HCT116 (cell line): Measurements from ENCODE around the gene TMEM52. TPM values are rescaled to one million over a fixed set of nuclear protein-coding genes. Genes with fewer than 3 reads are reported as not detected.

Source experiments
- ATAC-seq: fragments of 200-7000 bp; cut with Tn5 transposase; 2 replicates; pipeline ENCODE4 v1.9.1; 2020; ENCODE audit warnings: mild to moderate bottlenecking, moderate library complexity
- BruUV-seq: library from RNA; stranded (reverse); fragments of 400-500 nt; replicated peaks from 2 replicates; lab custom pipeline; 2021; lab: Mats Ljungman, UMichigan
- CTCF ChIA-PET: fragments of 300-600 bp; sonication (Branson Sonifier 250); formaldehyde crosslinking; loops from one replicate; lab custom pipeline; 2021; ENCODE audit warnings: antibody characterized with exemption; lab: Charles Lee
- POLR2A ChIA-PET: fragments of 300-600, 350-600 bp; sonication (Branson Sonifier 250); formaldehyde crosslinking; loops from one replicate; lab custom pipeline; 2021; ENCODE audit warnings: antibody characterized with exemption; lab: Charles Lee
- RAD21 ChIA-PET, 2 experiments: fragments of 300-600 bp; sonication (Branson Sonifier 250); formaldehyde crosslinking; loops; one replicate each; lab custom pipeline; 2023; ENCODE audit warnings: low total read pairs in 2 of 2; ENCODE audit not compliant: uncharacterized antibody in 2 of 2, unreplicated experiment in 2 of 2, low non-redundant PET in 1 of 2; lab: Charles Lee
- DNase-seq: peaks from one replicate; pipeline ENCODE4 v3.0.0-alpha.2; 2010; ENCODE audit warnings: low read depth, low spot score
- H2AFZ ChIP-seq: fragments of 200-600 bp; shearing (Covaris generic), sonication (generic); 2 replicates; pipeline ENCODE4 v1.6.1; 2017; ENCODE audit warnings: low read depth, mixed run types, mixed read lengths, antibody characterized with exemption, low read length; ENCODE audit not compliant: poor library complexity, severe bottlenecking
- H3K27ac ChIP-seq: 2 replicates; pipeline ENCODE4 v1.5.1; 2012; ENCODE audit warnings: low read depth, low read length
- H3K27me3 ChIP-seq: fragments of 200-600 bp; sonication (generic); 2 replicates; pipeline ENCODE4 v1.6.1; 2016; ENCODE audit warnings: mixed run types, low read length, mixed read lengths; ENCODE audit not compliant: insufficient read depth
- H3K36me3 ChIP-seq, 2 experiments: fragments of 200-500 bp in 1 of 2; fragments of 200-600 bp in 1 of 2; sonication (Bioruptor generic) in 1 of 2; sonication (generic) in 1 of 2; 2 replicates each; pipeline versions ENCODE4 v1.5.1 to v1.6.1; 2014 to 2016; ENCODE audit warnings: low read length in 2 of 2, inconsistent platforms in 1 of 2, mixed read lengths in 1 of 2, mixed run types in 1 of 2; ENCODE audit not compliant: insufficient read depth in 2 of 2, control insufficient read depth in 1 of 2
- H3K4me1 ChIP-seq, 2 experiments: fragments of 200-600 bp in 1 of 2; sonication (generic) in 1 of 2; 2 replicates each; pipeline versions ENCODE4 v1.5.1 to v1.6.1; 2012 to 2017; ENCODE audit warnings: low read length in 2 of 2, inconsistent platforms in 1 of 2, mild to moderate bottlenecking in 1 of 2, mixed read lengths in 1 of 2, mixed run types in 1 of 2, moderate library complexity in 1 of 2; ENCODE audit not compliant: insufficient read depth in 2 of 2, control insufficient read depth in 1 of 2
- H3K4me2 ChIP-seq: fragments of 200-600 bp; sonication (generic); 2 replicates; pipeline ENCODE4 v1.6.1; 2017; ENCODE audit warnings: mixed run types, low read length, mixed read lengths
- H3K4me3 ChIP-seq, 2 experiments: fragments of 200-600 bp in 1 of 2; sonication (generic) in 1 of 2; replicated peaks in 1 of 2; 2 replicates each; pipeline ENCODE4 v1.5.1; 2011 to 2016; ENCODE audit warnings: low read length in 2 of 2, control low read depth in 1 of 2, low read depth in 1 of 2, mild to moderate bottlenecking in 1 of 2, mixed read lengths in 1 of 2, mixed run types in 1 of 2
- H3K79me2 ChIP-seq: fragments of 200-600 bp; sonication (generic); 2 replicates; pipeline ENCODE4 v1.6.1; 2017; ENCODE audit warnings: mild to moderate bottlenecking, mixed run types, low read length, moderate library complexity, mixed read lengths; ENCODE audit not compliant: insufficient read depth
- H3K9ac ChIP-seq: fragments of 200-600 bp; sonication (generic); 2 replicates; pipeline ENCODE4 v1.6.1; 2016; ENCODE audit warnings: low read length, mixed read lengths
- H3K9me2 ChIP-seq: fragments of 200-600 bp; sonication (generic), shearing (Covaris generic); 2 replicates; pipeline ENCODE4 v1.6.1; 2017; ENCODE audit warnings: mixed run types, mild to moderate bottlenecking, moderate library complexity; ENCODE audit not compliant: insufficient read depth
- H3K9me3 ChIP-seq, 2 experiments: fragments of 200-500 bp in 1 of 2; fragments of 200-600 bp in 1 of 2; sonication (Bioruptor generic) in 1 of 2; sonication (generic) in 1 of 2; 2 replicates each; pipeline ENCODE4 v1.6.1; 2014 to 2017; ENCODE audit warnings: low read length in 2 of 2, mixed read lengths in 2 of 2, inconsistent platforms in 1 of 2, low read depth in 1 of 2, mild to moderate bottlenecking in 1 of 2, mixed run types in 1 of 2, moderate library complexity in 1 of 2; ENCODE audit not compliant: control insufficient read depth in 1 of 2, insufficient read depth in 1 of 2
- H4K20me1 ChIP-seq: fragments of 200-600 bp; sonication (generic), shearing (Covaris generic); 2 replicates; pipeline ENCODE4 v1.6.1; 2017; ENCODE audit warnings: mixed run types, mild to moderate bottlenecking, moderate library complexity; ENCODE audit not compliant: insufficient read depth
- ELF1 ChIP-seq: IDR thresholded peaks from 2 replicates; pipeline ENCODE4 v1.6.1; 2012; ENCODE audit warnings: low read depth, borderline replicate concordance
- EZH2 ChIP-seq: fragments of 200-600 bp; sonication (generic); IDR thresholded peaks from 2 replicates; pipeline ENCODE4 v1.6.1; 2017; ENCODE audit warnings: antibody characterized with exemption, mixed run types
- FOSL1 ChIP-seq: IDR thresholded peaks from 2 replicates; pipeline ENCODE4 v1.6.1; 2012; ENCODE audit warnings: low read depth
- POLR2A ChIP-seq: IDR thresholded peaks from 2 replicates; pipeline ENCODE4 v1.7.0; 2011; ENCODE audit warnings: borderline replicate concordance; ENCODE audit not compliant: insufficient read depth, insufficient read length; ENCODE audit errors: extremely low read depth
- POLR2AphosphoS5 ChIP-seq: IDR thresholded peaks from 2 replicates; pipeline ENCODE4 v1.6.1; 2011; ENCODE audit warnings: mild to moderate bottlenecking, low read depth, low read length, moderate library complexity
- SIN3A ChIP-seq: IDR thresholded peaks from 2 replicates; pipeline ENCODE4 v1.6.1; 2012; ENCODE audit warnings: low read depth
- SP1 ChIP-seq: IDR thresholded peaks from 2 replicates; pipeline ENCODE4 v1.6.1; 2012; ENCODE audit warnings: low read depth
- SRF ChIP-seq: IDR thresholded peaks from 2 replicates; pipeline ENCODE4 v1.6.1; 2012; ENCODE audit warnings: low read depth
- YY1 ChIP-seq: IDR thresholded peaks from 2 replicates; pipeline ENCODE4 v1.6.1; 2011; ENCODE audit warnings: low read length, low read depth, moderate library complexity, mild to moderate bottlenecking; ENCODE audit not compliant: insufficient replicate concordance; ENCODE audit errors: extremely low read depth
- ZNF274 ChIP-seq: fragments of 200-500 bp; sonication (Bioruptor generic); IDR thresholded peaks from 2 replicates; pipeline ENCODE4 v1.6.1; 2014; ENCODE audit warnings: mild to moderate bottlenecking, low read depth, low read length, inconsistent platforms
- intact Hi-C: fragments of 100-400 bp; cut with micrococcal nuclease; formaldehyde crosslinking; loops from 2 replicates; pipeline ENCODE4 v1.10.0; 2022
- total RNA-seq: library from RNA; stranded (reverse); gene quantifications from one replicate; pipeline ENCODE4 v1.2.1, GENCODE V29; 2021; ENCODE audit not compliant: unreplicated experiment
- TF ChIP-seq, protein P1 (sequence below): IDR thresholded peaks from 2 replicates; pipeline ENCODE4 v1.6.1; 2011; ENCODE audit warnings: mild to moderate bottlenecking, low read length, moderate library complexity; ENCODE audit not compliant: insufficient replicate concordance; ENCODE audit errors: extremely low read depth
- TF ChIP-seq, protein P2 (sequence below): IDR thresholded peaks from 2 replicates; pipeline ENCODE4 v1.6.1; 2012

Gene TMEM52
- total RNA-seq, 1 experiment from 2014 or later: 27.5 TPM

DNA sequence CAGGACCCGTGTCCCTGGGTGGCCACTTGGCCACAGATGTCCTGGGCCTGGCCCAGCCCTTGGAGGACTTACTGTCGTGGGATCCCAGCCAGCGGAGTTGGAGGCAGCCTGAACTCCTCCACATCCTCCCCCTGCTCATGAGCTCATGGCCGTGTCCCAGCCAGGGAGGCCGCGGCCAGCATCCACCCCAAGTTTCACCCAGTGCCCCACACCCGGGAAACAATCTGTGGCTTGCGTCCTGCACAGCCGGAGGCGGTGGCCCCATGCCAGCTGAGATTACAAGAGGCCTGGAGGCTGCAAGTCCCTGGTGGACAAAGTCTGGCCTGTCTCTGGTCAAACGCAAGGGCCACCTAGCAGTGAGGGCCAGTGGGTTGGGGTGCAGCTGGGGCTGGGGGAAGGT is 27.5 kb upstream of the TMEM52 start:
- intact Hi-C loops: no loop called here
- no peak for ATAC-seq
- no peak overlapping the region for H3K27ac ChIP-seq
- H3K36me3 ChIP-seq: no peaks in the 10 kb centered on the region
- no TSS peak for BruUV-seq
- ChIA-PET POLR2A (no interaction called here), CTCF (no interaction called here), RAD21 (no interaction called here)
- no peaks in the 10 kb centered on the region for H3K27me3 ChIP-seq
- no peaks in the 10 kb centered on the region for H3K79me2 ChIP-seq
- no peaks in the 10 kb centered on the region for H3K9me2 ChIP-seq
- no peaks in the 10 kb centered on the region for H4K20me1 ChIP-seq
- no peak overlapping the region for H3K4me3 ChIP-seq
- no peak for DNase-seq
- H3K9ac ChIP-seq: no peak overlapping the region
- no peak overlapping the region for H2AFZ ChIP-seq
- H3K4me1 ChIP-seq: peaks cover 0 to 10% of the 10 kb centered on the region in 2 experiments; a peak in 1 of 4 replicates
- no peaks in the 10 kb centered on the region for H3K9me3 ChIP-seq
- no peak overlapping the region for H3K4me2 ChIP-seq
- no peak for TF ChIP-seq YY1
- TF ChIP-seq FOSL1: no peak
- TF ChIP-seq EZH2: no peak
- no peak for TF ChIP-seq POLR2AphosphoS5
- TF ChIP-seq SIN3A: no peak
- TF ChIP-seq POLR2A: no peak
- TF ChIP-seq, protein P1, sequence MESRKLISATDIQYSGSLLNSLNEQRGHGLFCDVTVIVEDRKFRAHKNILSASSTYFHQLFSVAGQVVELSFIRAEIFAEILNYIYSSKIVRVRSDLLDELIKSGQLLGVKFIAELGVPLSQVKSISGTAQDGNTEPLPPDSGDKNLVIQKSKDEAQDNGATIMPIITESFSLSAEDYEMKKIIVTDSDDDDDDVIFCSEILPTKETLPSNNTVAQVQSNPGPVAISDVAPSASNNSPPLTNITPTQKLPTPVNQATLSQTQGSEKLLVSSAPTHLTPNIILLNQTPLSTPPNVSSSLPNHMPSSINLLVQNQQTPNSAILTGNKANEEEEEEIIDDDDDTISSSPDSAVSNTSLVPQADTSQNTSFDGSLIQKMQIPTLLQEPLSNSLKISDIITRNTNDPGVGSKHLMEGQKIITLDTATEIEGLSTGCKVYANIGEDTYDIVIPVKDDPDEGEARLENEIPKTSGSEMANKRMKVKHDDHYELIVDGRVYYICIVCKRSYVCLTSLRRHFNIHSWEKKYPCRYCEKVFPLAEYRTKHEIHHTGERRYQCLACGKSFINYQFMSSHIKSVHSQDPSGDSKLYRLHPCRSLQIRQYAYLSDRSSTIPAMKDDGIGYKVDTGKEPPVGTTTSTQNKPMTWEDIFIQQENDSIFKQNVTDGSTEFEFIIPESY: no peak
- no peak for TF ChIP-seq SP1
- no peak for TF ChIP-seq SRF
- TF ChIP-seq, protein P2, sequence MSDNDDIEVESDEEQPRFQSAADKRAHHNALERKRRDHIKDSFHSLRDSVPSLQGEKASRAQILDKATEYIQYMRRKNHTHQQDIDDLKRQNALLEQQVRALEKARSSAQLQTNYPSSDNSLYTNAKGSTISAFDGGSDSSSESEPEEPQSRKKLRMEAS: no peak
- no peak for TF ChIP-seq ELF1
- no peak for TF ChIP-seq ZNF274
- TF ChIP-seq, all 23 proteins: peak for 0
